K562 (cell line): ENCODE data around the gene ZBTB43. TPM values are rescaled to one million over a fixed set of nuclear protein-coding genes. Genes with fewer than 3 reads are reported as not detected.
A peak's percentile ranks its signal among the peaks of the same experiment; 100 is the strongest.

Experiments used
- CCNT2 ChIP-seq: IDR thresholded peaks from 2 replicates; pipeline ENCODE4 v1.6.1; 2011; ENCODE audit warnings: borderline replicate concordance, low read depth, mild to moderate bottlenecking, moderate library complexity, mixed read lengths, low read length; ENCODE audit not compliant: insufficient read length; ENCODE audit errors: extremely low read depth
- FOXP4 ChIP-seq: sonication (generic); formaldehyde crosslinking; IDR thresholded peaks from 2 replicates; pipeline ENCODE4 v1.8.0; 2022; ENCODE audit warnings: mild to moderate bottlenecking, missing genetic modification reagents, borderline replicate concordance
- LEF1 ChIP-seq: fragments of 450-650 bp; IDR thresholded peaks from 2 replicates; pipeline ENCODE4 v1.6.1; 2016; ENCODE audit warnings: mild to moderate bottlenecking
- NR0B1 ChIP-seq: fragments of 450-650 bp; IDR thresholded peaks from one replicate; pipeline ENCODE4 v1.6.1; 2018; ENCODE audit warnings: mild to moderate bottlenecking, moderate library complexity; ENCODE audit not compliant: partially characterized antibody
- NRF1 ChIP-seq, 2 experiments: fragments of 450-650 bp; IDR thresholded peaks in 1 of 2; conservative IDR thresholded peaks in 1 of 2; 2 replicates each; pipeline ENCODE4 v1.6.1; 2014; ENCODE audit warnings: mild to moderate bottlenecking in 2 of 2
- RFX1 ChIP-seq: fragments of 450-650 bp; IDR thresholded peaks from 2 replicates; pipeline ENCODE4 v1.6.1; 2016; ENCODE audit warnings: mild to moderate bottlenecking, moderate library complexity
- SMARCA4 ChIP-seq: fragments of 450-650 bp; IDR thresholded peaks from 2 replicates; pipeline ENCODE4 v1.6.1; 2016
- ZNF239 ChIP-seq: fragments of 250-450 bp; sonication (Bioruptor Pico); IDR thresholded peaks from 2 replicates; pipeline ENCODE4 v1.4.0; 2020; ENCODE audit warnings: mild to moderate bottlenecking
- ZNF592 ChIP-seq: fragments of 450-650 bp; IDR thresholded peaks from 2 replicates; pipeline ENCODE4 v1.6.1; 2017; ENCODE audit warnings: antibody characterized with exemption, mild to moderate bottlenecking
- polyA plus RNA-seq, 8 experiments: library from polyadenylated mRNA; depleted of rRNA in 4 of 8; stranded (reverse) in 5 of 8; unstranded in 3 of 8; fragments of >200 nt; fragmentation: Nextera tagmentation in 2 of 8; fragmentation: Illumina TruSeq in 1 of 8; extraction: Ambion mirVana in 2 of 8; extraction: Trizol in 1 of 8; gene quantifications; 2 replicates each; pipeline versions ENCODE4 v1.2.1 to v1.2.3, GENCODE V29; 2011 to 2014; ENCODE audit warnings: inconsistent platforms in 1 of 8, missing spikeins in 1 of 8
- total RNA-seq, 7 experiments: library from RNA; depleted of rRNA in 6 of 7; stranded (reverse); fragments of >200 nt in 6 of 7; fragmentation: Illumina TruSeq in 2 of 7; extraction: Trizol in 2 of 7; gene quantifications; 2 replicates each; pipeline versions ENCODE4 v1.2.1 to v1.2.3, GENCODE V29; 2011 to 2021; ENCODE audit warnings: low replicate concordance in 1 of 7
- TF ChIP-seq, protein P1 (sequence below): sonication (generic); formaldehyde crosslinking; IDR thresholded peaks from 2 replicates; pipeline ENCODE4 v1.8.1; 2022; ENCODE audit warnings: missing genetic modification reagents
- TF ChIP-seq, protein P2 (sequence below), 2 experiments: fragments of 250-450 bp in 1 of 2; fragments of 450-650 bp in 1 of 2; sonication (Bioruptor Pico) in 1 of 2; IDR thresholded peaks; 2 replicates each; pipeline versions ENCODE4 v1.6.1 to v1.8.0; 2016 to 2021; ENCODE audit warnings: mild to moderate bottlenecking in 2 of 2, moderate library complexity in 2 of 2, missing compliant biosample characterization in 1 of 2, missing genetic modification characterization in 1 of 2
- TF ChIP-seq, protein P3 (sequence below), 2 experiments: IDR thresholded peaks in 1 of 2; conservative IDR thresholded peaks in 1 of 2; 2 replicates each; pipeline ENCODE4 v1.6.1; 2016; ENCODE audit warnings: low read depth in 2 of 2, mild to moderate bottlenecking in 1 of 2, missing compliant biosample characterization in 1 of 2, missing genetic modification characterization in 1 of 2, moderate library complexity in 1 of 2

Gene ZBTB43
- total and polyA plus RNA-seq, 9 of the 15 experiments (the other 6 are each of a cell fraction or from before 2014, with no cell fraction given), result 3.9 to 17.2 (median 9.1) TPM

- peak; percentile 30 to 33; a peak in 3 of 4 replicates for TF ChIP-seq NRF1 (conservative IDR thresholded peaks at IDR 0.05 in 1 of 2, IDR thresholded peaks at IDR 0.05 in 1 of 2)
- TF ChIP-seq LEF1, result 0 out of 2 replicates have a peak, but pooled peaks have one; percentile 25
- TF ChIP-seq, protein P1, sequence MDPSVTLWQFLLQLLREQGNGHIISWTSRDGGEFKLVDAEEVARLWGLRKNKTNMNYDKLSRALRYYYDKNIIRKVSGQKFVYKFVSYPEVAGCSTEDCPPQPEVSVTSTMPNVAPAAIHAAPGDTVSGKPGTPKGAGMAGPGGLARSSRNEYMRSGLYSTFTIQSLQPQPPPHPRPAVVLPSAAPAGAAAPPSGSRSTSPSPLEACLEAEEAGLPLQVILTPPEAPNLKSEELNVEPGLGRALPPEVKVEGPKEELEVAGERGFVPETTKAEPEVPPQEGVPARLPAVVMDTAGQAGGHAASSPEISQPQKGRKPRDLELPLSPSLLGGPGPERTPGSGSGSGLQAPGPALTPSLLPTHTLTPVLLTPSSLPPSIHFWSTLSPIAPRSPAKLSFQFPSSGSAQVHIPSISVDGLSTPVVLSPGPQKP (CRISPR knock-in tag), result no peak
- no peak for TF ChIP-seq ZNF239 (CRISPR knock-in tag)
- TF ChIP-seq ZNF592, result no peak
- TF ChIP-seq FOXP4 (CRISPR knock-in tag), result no peak
- TF ChIP-seq NR0B1, result no peak
- peak; percentile 58 for TF ChIP-seq SMARCA4
- TF ChIP-seq CCNT2, result no peak
- TF ChIP-seq, protein P2, sequence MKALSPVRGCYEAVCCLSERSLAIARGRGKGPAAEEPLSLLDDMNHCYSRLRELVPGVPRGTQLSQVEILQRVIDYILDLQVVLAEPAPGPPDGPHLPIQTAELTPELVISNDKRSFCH (CRISPR knock-in tag; IDR thresholded peaks at IDR 0.05), result no peak
- TF ChIP-seq, protein P2 (tag; IDR thresholded peaks at IDR 0.05), result no peak
- TF ChIP-seq, protein P3, sequence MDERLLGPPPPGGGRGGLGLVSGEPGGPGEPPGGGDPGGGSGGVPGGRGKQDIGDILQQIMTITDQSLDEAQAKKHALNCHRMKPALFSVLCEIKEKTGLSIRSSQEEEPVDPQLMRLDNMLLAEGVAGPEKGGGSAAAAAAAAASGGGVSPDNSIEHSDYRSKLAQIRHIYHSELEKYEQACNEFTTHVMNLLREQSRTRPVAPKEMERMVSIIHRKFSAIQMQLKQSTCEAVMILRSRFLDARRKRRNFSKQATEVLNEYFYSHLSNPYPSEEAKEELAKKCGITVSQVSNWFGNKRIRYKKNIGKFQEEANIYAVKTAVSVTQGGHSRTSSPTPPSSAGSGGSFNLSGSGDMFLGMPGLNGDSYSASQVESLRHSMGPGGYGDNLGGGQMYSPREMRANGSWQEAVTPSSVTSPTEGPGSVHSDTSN (CRISPR knock-in tag; IDR thresholded peaks at IDR 0.05; ENCODE audit: low read depth), result peak; percentile 51; the same call in 1 of the 2 replicates
- TF ChIP-seq, protein P3 (tag; conservative IDR thresholded peaks at IDR 0.05; ENCODE audit: low read depth), result peak; percentile 68
- no peak for TF ChIP-seq RFX1
These were observed 868 bp downstream of the ZBTB43 start (continued) for GRCh38 chr9:126805554-126806262.
